GM12878 (cell line): ENCODE measurements around the gene SSMEM1. TPM values are rescaled to one million over a fixed set of nuclear protein-coding genes. Genes with fewer than 3 reads are reported as not detected.

Experiments used
- ATAC-seq: fragments of 200-7000 bp; cut with Tn5 transposase; 3 replicates; pipeline ENCODE4 v1.9.1; 2020; ENCODE audit warnings: mild to moderate bottlenecking, moderate library complexity
- BruUV-seq: library from RNA; stranded (reverse); fragments of 400-500 nt; replicated peaks from 2 replicates; lab custom pipeline; 2021; lab: Mats Ljungman, UMichigan
- CTCF ChIA-PET: fragments of 300-600 bp; sonication (Branson Sonifier 250); formaldehyde crosslinking; extraction: SDS; loops from one replicate; lab custom pipeline; 2021; ENCODE audit warnings: inconsistent platforms; lab: Yijun Ruan, JAX
- POLR2A ChIA-PET: fragments of 350-600 bp; formaldehyde crosslinking; extraction: SDS; loops from one replicate; lab custom pipeline; 2021; ENCODE audit warnings: inconsistent platforms; lab: Charles Lee
- RAD21 ChIA-PET: fragments of 300-600 bp; sonication (Branson Sonifier 250); formaldehyde crosslinking; loops from one replicate; lab custom pipeline; 2023; ENCODE audit warnings: antibody characterized with exemption; ENCODE audit not compliant: unreplicated experiment; lab: Charles Lee
- SMC1A ChIA-PET: fragments of 300-600 bp; sonication (Branson Sonifier 250); formaldehyde crosslinking; loops from one replicate; lab custom pipeline; 2023; ENCODE audit not compliant: unreplicated experiment, uncharacterized antibody; lab: Charles Lee
- DNase-seq: peaks from one replicate; pipeline ENCODE4 v3.0.0-alpha.2; 2011; ENCODE audit warnings: low read depth, low spot score
- FAIRE-seq: peaks from 3 replicates; lab custom pipeline; 2011; peaks lifted over from hg19 to GRCh38; lab: Jason Lieb, UNC
- H2AFZ ChIP-seq: 2 replicates; pipeline ENCODE4 v1.6.0; 2011; ENCODE audit warnings: low read depth, low read length, control low read depth; ENCODE audit not compliant: control insufficient read depth
- H3K27ac ChIP-seq: 2 replicates; pipeline ENCODE4 v1.5.1; 2011; ENCODE audit warnings: control low read depth; ENCODE audit not compliant: control insufficient read depth, insufficient read depth
- H3K27me3 ChIP-seq, 2 experiments: replicated peaks in 1 of 2; 2 replicates each; pipeline versions ENCODE4 v1.6.0 to v1.6.1; 2011; ENCODE audit warnings: low read length in 1 of 2; ENCODE audit not compliant: control insufficient read depth in 2 of 2, insufficient read depth in 2 of 2
- H3K36me3 ChIP-seq, 2 experiments: 2 replicates each; pipeline ENCODE4 v1.5.1; 2011; ENCODE audit warnings: low read length in 1 of 2; ENCODE audit not compliant: control insufficient read depth in 2 of 2, insufficient read depth in 2 of 2
- H3K4me1 ChIP-seq: 2 replicates; pipeline ENCODE4 v1.6.1; 2011; ENCODE audit warnings: mild to moderate bottlenecking, low read length, moderate library complexity, mixed read lengths; ENCODE audit not compliant: control insufficient read depth, insufficient read depth
- H3K4me2 ChIP-seq: 2 replicates; pipeline ENCODE4 v1.6.0; 2011; ENCODE audit warnings: control low read depth; ENCODE audit not compliant: control insufficient read depth, insufficient read depth
- H3K4me3 ChIP-seq: fragments of 200-600 bp; sonication (generic); 2 replicates; pipeline ENCODE4 v1.5.1; 2016
- H3K79me2 ChIP-seq: 2 replicates; pipeline ENCODE4 v1.6.0; 2011; ENCODE audit warnings: low read length; ENCODE audit not compliant: control insufficient read depth, insufficient read depth
- H3K9ac ChIP-seq: 2 replicates; pipeline ENCODE4 v1.8.0; 2011; ENCODE audit warnings: low read length, control low read depth, mixed read lengths; ENCODE audit not compliant: control insufficient read depth, insufficient read depth
- H3K9me3 ChIP-seq: replicated peaks from 3 replicates; pipeline ENCODE4 v1.5.1; 2011; ENCODE audit warnings: mild to moderate bottlenecking, low read length; ENCODE audit not compliant: control insufficient read depth, insufficient read depth
- H4K20me1 ChIP-seq: 2 replicates; pipeline ENCODE4 v1.6.0; 2011; ENCODE audit not compliant: control insufficient read depth, insufficient read depth
- BMI1 ChIP-seq: fragments of 450-650 bp; IDR thresholded peaks from 2 replicates; pipeline ENCODE4 v1.6.1; 2016; ENCODE audit warnings: mild to moderate bottlenecking, moderate library complexity, borderline replicate concordance
- CEBPB ChIP-seq, 2 experiments: fragments of 150-350 bp in 1 of 2; IDR thresholded peaks; 2 replicates each; pipeline ENCODE4 v1.6.1; 2012 to 2014; ENCODE audit warnings: low read depth in 2 of 2, low read length in 2 of 2, borderline replicate concordance in 1 of 2, inconsistent platforms in 1 of 2
- CREM ChIP-seq: IDR thresholded peaks from 2 replicates; pipeline ENCODE4 v1.6.1; 2014; ENCODE audit warnings: antibody characterized with exemption, low read depth
- EZH2 ChIP-seq: IDR thresholded peaks from 2 replicates; pipeline ENCODE4 v1.6.1; 2012; ENCODE audit warnings: low read depth, mild to moderate bottlenecking, control low read depth, inconsistent platforms, low read length, borderline replicate concordance; ENCODE audit not compliant: control insufficient read depth
- FOXK2 ChIP-seq: fragments of 450-650 bp; IDR thresholded peaks from 2 replicates; pipeline ENCODE4 v1.6.1; 2017; ENCODE audit warnings: mild to moderate bottlenecking, moderate library complexity
- IKZF1 ChIP-seq: fragments of 450-650 bp; conservative IDR thresholded peaks from 2 replicates; pipeline ENCODE4 v1.6.1; 2017; ENCODE audit warnings: antibody characterized with exemption, mild to moderate bottlenecking
- IKZF2 ChIP-seq, 2 experiments: fragments of 450-650 bp; IDR thresholded peaks; 2 replicates each; pipeline ENCODE4 v1.6.1; 2017; ENCODE audit warnings: mild to moderate bottlenecking in 2 of 2, moderate library complexity in 2 of 2
- JUND ChIP-seq: IDR thresholded peaks from 2 replicates; pipeline ENCODE4 v1.6.1; 2012; ENCODE audit warnings: low read depth, mild to moderate bottlenecking, low read length, improper control_type of control experiment, moderate library complexity
- KLF5 ChIP-seq: fragments of 450-650 bp; IDR thresholded peaks from 2 replicates; pipeline ENCODE4 v1.6.1; 2014; ENCODE audit warnings: mild to moderate bottlenecking; ENCODE audit not compliant: partially characterized antibody
- MEF2B ChIP-seq: fragments of 450-650 bp; IDR thresholded peaks from 2 replicates; pipeline ENCODE4 v1.6.1; 2018; ENCODE audit warnings: mild to moderate bottlenecking, moderate library complexity; ENCODE audit not compliant: partially characterized antibody, poor library complexity, severe bottlenecking
- POU2F2 ChIP-seq: IDR thresholded peaks from 3 replicates; pipeline ENCODE4 v1.6.1; 2011; ENCODE audit warnings: low read depth, mild to moderate bottlenecking, low read length, borderline replicate concordance
- RAD51 ChIP-seq: fragments of 450-650 bp; IDR thresholded peaks from 2 replicates; pipeline ENCODE4 v1.6.1; 2016; ENCODE audit warnings: moderate library complexity, mild to moderate bottlenecking, inconsistent platforms
- RB1 ChIP-seq: fragments of 450-650 bp; formaldehyde crosslinking; IDR thresholded peaks from 2 replicates; pipeline ENCODE4 v1.6.1; 2017; ENCODE audit warnings: mild to moderate bottlenecking, borderline replicate concordance
- SMARCA5 ChIP-seq: fragments of 450-650 bp; IDR thresholded peaks from 2 replicates; pipeline ENCODE4 v1.6.1; 2017; ENCODE audit warnings: mild to moderate bottlenecking
- SMC3 ChIP-seq: IDR thresholded peaks from 2 replicates; pipeline ENCODE4 v1.6.1; 2011; ENCODE audit warnings: low read length, improper control_type of control experiment, borderline replicate concordance
- ZBED1 ChIP-seq: IDR thresholded peaks from 2 replicates; pipeline ENCODE4 v1.6.1; 2016; ENCODE audit warnings: borderline replicate concordance
- ZZZ3 ChIP-seq: IDR thresholded peaks from 2 replicates; pipeline ENCODE4 v1.6.1; 2011; ENCODE audit warnings: low read depth; ENCODE audit not compliant: control insufficient read depth, insufficient read length
- WGBS: methylation state at CpG from one replicate; pipeline ENCODE4 v1.1.6; 2016; ENCODE audit warnings: low lambda C conversion rate; ENCODE audit not compliant: insufficient replicate concordance, insufficient coverage; ENCODE audit errors: missing lambda C conversion rate; 5-methylcytosine and 5-hydroxymethylcytosine counted together
- in situ Hi-C: fragments of 300-500 bp; cut with MboI; formaldehyde crosslinking; loops from 9 replicates; pipeline ENCODE4 v1.14.3; 2018; ENCODE audit warnings: mixed read lengths
- intact Hi-C: fragments of 100-400 bp; cut with micrococcal nuclease; formaldehyde crosslinking; loops from one replicate; pipeline ENCODE4 v1.14.2; 2022; ENCODE audit not compliant: unreplicated experiment
- polyA plus RNA-seq, 11 experiments: library from polyadenylated mRNA; depleted of rRNA in 4 of 11; unstranded in 6 of 11; stranded (reverse) in 5 of 11; fragments of >200 nt; fragmentation: Nextera tagmentation in 4 of 11; fragmentation: Illumina TruSeq in 1 of 11; extraction: Ambion mirVana in 4 of 11; extraction: Trizol in 1 of 11; gene quantifications; 1 replicate in 1 of 11; 2 replicates in 10 of 11; pipeline versions ENCODE4 v1.2.1 to v1.2.3, GENCODE V29; 2011 to 2016; ENCODE audit warnings: inconsistent platforms in 2 of 11, missing spikeins in 2 of 11, low read depth in 1 of 11
- total RNA-seq, 4 experiments: library from RNA; depleted of rRNA in 3 of 4; stranded (reverse); fragments of >200 nt in 3 of 4; fragmentation: Illumina TruSeq in 1 of 4; extraction: Trizol in 1 of 4; gene quantifications; 2 replicates each; pipeline versions ENCODE4 v1.2.1 to v1.2.3, GENCODE V29; 2013 to 2021
- TF ChIP-seq, protein P1 (sequence below): IDR thresholded peaks from 2 replicates; pipeline ENCODE4 v1.6.1; 2012; ENCODE audit warnings: mild to moderate bottlenecking, low read depth, low read length
- TF ChIP-seq, protein P2 (sequence below): IDR thresholded peaks from 2 replicates; pipeline ENCODE4 v1.6.1; 2012; ENCODE audit warnings: low read depth, low read length, improper control_type of control experiment

Gene SSMEM1
- total and polyA plus RNA-seq, 10 of the 15 experiments (the other 5 are each of a cell fraction or from before 2014, with no cell fraction given), result not detected

DNA sequence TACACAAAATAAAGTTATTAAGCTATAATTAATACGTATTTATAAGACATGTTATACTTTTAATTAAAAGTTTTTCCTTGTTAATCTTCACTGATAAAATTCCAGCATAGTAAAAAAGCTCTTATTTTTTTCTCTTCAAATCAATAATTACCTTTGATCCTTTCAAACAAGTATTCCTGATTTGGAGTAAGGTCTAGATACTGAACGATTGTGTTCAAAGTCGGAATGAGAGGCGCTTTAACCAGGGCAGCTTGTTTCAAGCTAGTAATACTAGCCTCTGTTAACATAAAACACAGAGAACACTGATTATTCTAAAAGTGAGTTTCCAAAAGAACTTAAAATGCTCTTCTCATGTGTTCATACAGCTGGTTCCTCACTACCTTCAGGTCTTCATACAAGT is 29.4 kb upstream of the SSMEM1 start (continued):
- TF ChIP-seq, protein P1, sequence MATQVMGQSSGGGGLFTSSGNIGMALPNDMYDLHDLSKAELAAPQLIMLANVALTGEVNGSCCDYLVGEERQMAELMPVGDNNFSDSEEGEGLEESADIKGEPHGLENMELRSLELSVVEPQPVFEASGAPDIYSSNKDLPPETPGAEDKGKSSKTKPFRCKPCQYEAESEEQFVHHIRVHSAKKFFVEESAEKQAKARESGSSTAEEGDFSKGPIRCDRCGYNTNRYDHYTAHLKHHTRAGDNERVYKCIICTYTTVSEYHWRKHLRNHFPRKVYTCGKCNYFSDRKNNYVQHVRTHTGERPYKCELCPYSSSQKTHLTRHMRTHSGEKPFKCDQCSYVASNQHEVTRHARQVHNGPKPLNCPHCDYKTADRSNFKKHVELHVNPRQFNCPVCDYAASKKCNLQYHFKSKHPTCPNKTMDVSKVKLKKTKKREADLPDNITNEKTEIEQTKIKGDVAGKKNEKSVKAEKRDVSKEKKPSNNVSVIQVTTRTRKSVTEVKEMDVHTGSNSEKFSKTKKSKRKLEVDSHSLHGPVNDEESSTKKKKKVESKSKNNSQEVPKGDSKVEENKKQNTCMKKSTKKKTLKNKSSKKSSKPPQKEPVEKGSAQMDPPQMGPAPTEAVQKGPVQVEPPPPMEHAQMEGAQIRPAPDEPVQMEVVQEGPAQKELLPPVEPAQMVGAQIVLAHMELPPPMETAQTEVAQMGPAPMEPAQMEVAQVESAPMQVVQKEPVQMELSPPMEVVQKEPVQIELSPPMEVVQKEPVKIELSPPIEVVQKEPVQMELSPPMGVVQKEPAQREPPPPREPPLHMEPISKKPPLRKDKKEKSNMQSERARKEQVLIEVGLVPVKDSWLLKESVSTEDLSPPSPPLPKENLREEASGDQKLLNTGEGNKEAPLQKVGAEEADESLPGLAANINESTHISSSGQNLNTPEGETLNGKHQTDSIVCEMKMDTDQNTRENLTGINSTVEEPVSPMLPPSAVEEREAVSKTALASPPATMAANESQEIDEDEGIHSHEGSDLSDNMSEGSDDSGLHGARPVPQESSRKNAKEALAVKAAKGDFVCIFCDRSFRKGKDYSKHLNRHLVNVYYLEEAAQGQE, result no peak
- TF ChIP-seq SMARCA5, result no peak
- TF ChIP-seq, protein P2, sequence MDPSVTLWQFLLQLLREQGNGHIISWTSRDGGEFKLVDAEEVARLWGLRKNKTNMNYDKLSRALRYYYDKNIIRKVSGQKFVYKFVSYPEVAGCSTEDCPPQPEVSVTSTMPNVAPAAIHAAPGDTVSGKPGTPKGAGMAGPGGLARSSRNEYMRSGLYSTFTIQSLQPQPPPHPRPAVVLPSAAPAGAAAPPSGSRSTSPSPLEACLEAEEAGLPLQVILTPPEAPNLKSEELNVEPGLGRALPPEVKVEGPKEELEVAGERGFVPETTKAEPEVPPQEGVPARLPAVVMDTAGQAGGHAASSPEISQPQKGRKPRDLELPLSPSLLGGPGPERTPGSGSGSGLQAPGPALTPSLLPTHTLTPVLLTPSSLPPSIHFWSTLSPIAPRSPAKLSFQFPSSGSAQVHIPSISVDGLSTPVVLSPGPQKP, result no peak

DNA sequence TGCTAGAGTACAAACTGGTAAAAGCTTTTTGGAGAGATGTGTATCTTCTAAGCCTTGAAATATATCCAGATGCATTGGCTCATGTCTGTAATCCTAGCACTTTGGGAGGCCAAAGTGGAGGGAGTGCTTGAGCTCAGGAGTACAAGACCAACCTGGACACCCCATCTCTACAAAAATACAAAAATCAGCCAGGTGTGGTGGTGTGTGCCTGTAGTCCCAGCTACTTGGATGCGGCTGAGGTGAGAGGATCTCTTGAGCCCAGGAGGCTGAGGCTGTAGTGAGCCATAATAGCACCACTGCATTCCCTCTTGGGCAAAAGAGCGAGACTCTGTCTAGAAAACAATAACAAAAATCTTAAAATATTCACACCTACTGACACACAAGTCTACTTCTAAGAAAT is 28.0 kb upstream of the SSMEM1 start:
- no peak overlapping the region for H3K4me2 ChIP-seq
- ChIA-PET RAD21 (no interaction called here), CTCF (no interaction called here), POLR2A (no interaction called here), SMC1A (no interaction called here)
- 100% methylated on average over 2 of the region's 2 CpGs for WGBS
- DNase-seq (no peak), ATAC-seq (no peak), FAIRE-seq (no peak)
- no peaks in the 10 kb centered on the region for H3K27me3 ChIP-seq
- H2AFZ ChIP-seq, result no peak overlapping the region
- H3K36me3 ChIP-seq, result peaks cover 4 to 18% of the 10 kb centered on the region in 2 experiments
- H3K9me3 ChIP-seq, result no peaks in the 10 kb centered on the region
- no TSS peak for BruUV-seq
- in situ Hi-C loops, result no loop called here
- H3K27ac ChIP-seq, result no peak overlapping the region
- no peaks in the 10 kb centered on the region for H4K20me1 ChIP-seq
- no peak overlapping the region for H3K9ac ChIP-seq
- peaks cover 10% of the 10 kb centered on the region for H3K4me1 ChIP-seq
- H3K4me3 ChIP-seq, result no peak overlapping the region
- intact Hi-C loops, result no loop called here
- H3K79me2 ChIP-seq, result no peaks in the 10 kb centered on the region
- TF ChIP-seq POU2F2, result no peak
- TF ChIP-seq CREM, result no peak
- no peak for TF ChIP-seq CEBPB (IDR thresholded peaks at IDR 0.05; ENCODE audit: borderline replicate concordance in 1 of 2, low read depth in 2 of 2, low read length in 2 of 2)
- TF ChIP-seq EZH2, result no peak
- TF ChIP-seq SMC3, result no peak
- TF ChIP-seq JUND, result no peak
- no peak for TF ChIP-seq KLF5
- no peak for TF ChIP-seq FOXK2
- no peak for TF ChIP-seq IKZF1
- TF ChIP-seq MEF2B, result no peak
- no peak for TF ChIP-seq IKZF2 (IDR thresholded peaks at IDR 0.05)
- no peak for TF ChIP-seq RAD51
- TF ChIP-seq BMI1, result no peak
- TF ChIP-seq ZZZ3, result no peak
- no peak for TF ChIP-seq RB1
- TF ChIP-seq ZBED1, result no peak
- TF ChIP-seq, all 136 proteins: peak for 0
